Ovary (tissue), 3 donors: Measurements from ENCODE around the gene KDM4C.

Experiments used
- CTCF ChIP-seq, 3 donors: fragments of 450-650 bp in 2 of 3; fragments of 200-600 bp in 1 of 3; IDR thresholded peaks; one replicate each; pipeline versions ENCODE4 v1.5.1 to v1.8.0; 2016 to 2022; ENCODE audit warnings: antibody characterized with exemption in 3 of 3, mild to moderate bottlenecking in 1 of 3
- EP300 ChIP-seq: sonication (generic); formaldehyde crosslinking; IDR thresholded peaks from one replicate; pipeline ENCODE4 v1.6.1; 2017; ENCODE audit warnings: antibody characterized with exemption
- donor health status: DM: no; HTN: no; CAD: no.

DNA sequence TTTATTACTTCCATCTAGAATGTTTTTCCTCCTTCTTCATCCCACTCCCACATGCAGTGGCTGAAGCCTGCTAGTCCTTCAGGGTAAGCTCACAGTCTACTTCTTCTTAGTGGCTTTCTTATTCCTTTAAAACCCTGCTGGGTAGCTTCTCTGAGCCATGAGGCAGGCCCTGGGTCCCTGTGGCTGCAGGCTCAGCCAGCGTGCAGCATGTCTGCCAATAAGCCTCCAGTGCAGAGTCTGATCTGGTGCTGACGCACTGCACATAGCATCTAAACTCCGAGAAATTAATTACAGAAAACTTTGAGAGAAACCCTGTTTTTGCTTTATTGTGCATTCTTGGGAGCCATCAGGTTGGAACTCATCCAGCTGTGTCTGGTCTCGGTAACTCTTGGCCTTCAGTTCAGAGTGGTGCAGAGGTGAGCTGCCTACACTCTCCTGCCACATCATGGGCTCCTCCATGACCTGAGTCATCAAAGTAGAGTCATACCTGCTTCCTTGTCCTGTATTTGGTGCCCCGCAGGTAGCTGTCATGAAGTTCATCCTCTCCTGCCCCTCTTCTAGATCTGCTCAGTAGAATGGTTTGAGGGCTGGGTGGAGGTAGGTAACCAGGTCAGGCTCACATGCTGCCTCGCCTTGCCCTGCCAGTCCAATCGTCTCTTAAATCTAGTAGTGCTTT lies 339.4 kb downstream of the KDM4C start:
- TF ChIP-seq CTCF (IDR thresholded peaks at IDR 0.05) (no peak), EP300 (no peak)
